ENCODE data around the gene GGTLC2.
"Not testable (repeated sequence)": the region's sequence is repeated elsewhere in the genome, so short reads cannot be mapped to it uniquely, and the experiment has no call there.

The GGTLC2 gene

GRCh38 chr22:22683668-22684361 lies 39.4 kb downstream of the GGTLC2 start:
- no peak overlapping the region for H3K9ac ChIP-seq (ENCODE audit: low read length)
- no peak overlapping the region for H3K4me2 ChIP-seq (ENCODE audit: low read length)
- peaks cover 32% of the 10 kb centered on the region for H3K4me1 ChIP-seq (ENCODE audit: low read length)
- no peaks in the 10 kb centered on the region for H4K20me1 ChIP-seq (ENCODE audit: insufficient read depth, low read length)
- no peak for TF ChIP-seq CTCF (IDR thresholded peaks at IDR 0.05; ENCODE audit: low read depth, low read length)
- no peak for TF ChIP-seq EZH2phosphoT487 (IDR thresholded peaks at IDR 0.05; ENCODE audit: low read depth)
- H3K79me2 ChIP-seq (ENCODE audit: low read length): no peaks in the 10 kb centered on the region
- H3K4me3 ChIP-seq (ENCODE audit: low read length): no peak overlapping the region
- H3K27me3 ChIP-seq (ENCODE audit: low read depth, low read length): no peaks in the 10 kb centered on the region
- no peaks in the 10 kb centered on the region for H3K36me3 ChIP-seq (replicated peaks; ENCODE audit: low read depth, low read length)
- no peak overlapping the region for H3K27ac ChIP-seq (ENCODE audit: low read length)
- H3K9me3 ChIP-seq (ENCODE audit: insufficient read depth, low read length): no peaks in the 10 kb centered on the region
- no peak overlapping the region for H2AFZ ChIP-seq (ENCODE audit: low read depth, low read length)

- H3K4me1 ChIP-seq (ENCODE audit: low read length): peaks cover 32% of the 10 kb centered on the region
- peak; percentile 73 for TF ChIP-seq CTCF (IDR thresholded peaks at IDR 0.05; ENCODE audit: low read depth, low read length)
- no peak for TF ChIP-seq EZH2phosphoT487 (IDR thresholded peaks at IDR 0.05; ENCODE audit: low read depth)
- H3K9ac ChIP-seq (ENCODE audit: low read length): peak overlapping the region; percentile 35; the same call in 1 of the 2 replicates
These were observed 40.5 kb downstream of the GGTLC2 start for GRCh38 chr22:22684580-22685561.

GRCh38 chr22:22685586-22685985 lies 41.2 kb downstream of the GGTLC2 start:
- TF ChIP-seq EZH2phosphoT487 (IDR thresholded peaks at IDR 0.05; ENCODE audit: low read depth) (no peak), CTCF (IDR thresholded peaks at IDR 0.05; ENCODE audit: low read depth, low read length) (no peak)
- Histone ChIP-seq H3K27me3 (ENCODE audit: low read depth, low read length) (no peaks in the 10 kb centered on the region), H3K36me3 (replicated peaks; ENCODE audit: low read depth, low read length) (no peaks in the 10 kb centered on the region), H3K4me2 (ENCODE audit: low read length) (peak overlapping the region; percentile 69; the same call in 1 of the 2 replicates), H3K4me3 (ENCODE audit: low read length) (no peak overlapping the region), H2AFZ (ENCODE audit: low read depth, low read length) (no peak overlapping the region), H3K27ac (ENCODE audit: low read length) (peak overlapping the region; percentile 82), H3K79me2 (ENCODE audit: low read length) (no peaks in the 10 kb centered on the region), H3K9me3 (ENCODE audit: insufficient read depth, low read length) (no peaks in the 10 kb centered on the region), H3K4me1 (ENCODE audit: low read length) (peaks cover 32% of the 10 kb centered on the region), H4K20me1 (ENCODE audit: insufficient read depth, low read length) (no peaks in the 10 kb centered on the region), H3K9ac (ENCODE audit: low read length) (peak overlapping the region; percentile 35; the same call in 1 of the 2 replicates)

More at GRCh38 chr22:22684580-22685561, 40.5 kb downstream of the GGTLC2 start:
- Histone ChIP-seq H4K20me1 (ENCODE audit: insufficient read depth, low read length) (no peaks in the 10 kb centered on the region), H3K27me3 (ENCODE audit: low read depth, low read length) (no peaks in the 10 kb centered on the region), H3K36me3 (replicated peaks; ENCODE audit: low read depth, low read length) (no peaks in the 10 kb centered on the region), H3K4me2 (ENCODE audit: low read length) (peak overlapping the region; percentile 69; the same call in 1 of the 2 replicates), H2AFZ (ENCODE audit: low read depth, low read length) (no peak overlapping the region), H3K79me2 (ENCODE audit: low read length) (no peaks in the 10 kb centered on the region), H3K27ac (ENCODE audit: low read length) (peak overlapping the region; percentile 82), H3K9me3 (ENCODE audit: insufficient read depth, low read length) (no peaks in the 10 kb centered on the region), H3K4me3 (ENCODE audit: low read length) (no peak overlapping the region)

GRCh38 chr22:22686202-22687115 lies 42.0 kb downstream of the GGTLC2 start:
- H3K36me3 ChIP-seq (replicated peaks; ENCODE audit: low read depth, low read length); H2AFZ ChIP-seq (ENCODE audit: low read depth, low read length); H3K27me3 ChIP-seq (ENCODE audit: low read depth, low read length); H3K4me3 ChIP-seq (ENCODE audit: low read length); H3K79me2 ChIP-seq (ENCODE audit: low read length); H4K20me1 ChIP-seq (ENCODE audit: insufficient read depth, low read length); H3K9me3 ChIP-seq (ENCODE audit: insufficient read depth, low read length): not testable (repeated sequence)
- Histone ChIP-seq H3K4me2 (ENCODE audit: low read length) (peak overlapping the region; percentile 69), H3K9ac (ENCODE audit: low read length) (peak overlapping the region; percentile 54), H3K4me1 (ENCODE audit: low read length) (peaks cover 32% of the 10 kb centered on the region), H3K27ac (ENCODE audit: low read length) (peak overlapping the region; percentile 82)
